Peyer's patch (tissue), 4 donors: ENCODE data around the gene RNF126.

Source experiments
- POLR2A ChIP-seq, 2 donors: fragments of 450-650 bp; IDR thresholded peaks; one replicate each; pipeline ENCODE4 v1.5.1; 2017; ENCODE audit warnings: antibody characterized with exemption in 2 of 2, mild to moderate bottlenecking in 2 of 2, moderate library complexity in 2 of 2
- TF ChIP-seq, protein P1 (sequence below), 6 experiments: fragments of 450-650 bp in 4 of 6; fragments of 200-600 bp in 2 of 6; sonication (generic) in 1 of 6; IDR thresholded peaks; one replicate each; pipeline ENCODE4 v1.5.1; 2017 to 2019; ENCODE audit warnings: antibody characterized with exemption in 6 of 6, mild to moderate bottlenecking in 3 of 6, moderate library complexity in 1 of 6

DNA sequence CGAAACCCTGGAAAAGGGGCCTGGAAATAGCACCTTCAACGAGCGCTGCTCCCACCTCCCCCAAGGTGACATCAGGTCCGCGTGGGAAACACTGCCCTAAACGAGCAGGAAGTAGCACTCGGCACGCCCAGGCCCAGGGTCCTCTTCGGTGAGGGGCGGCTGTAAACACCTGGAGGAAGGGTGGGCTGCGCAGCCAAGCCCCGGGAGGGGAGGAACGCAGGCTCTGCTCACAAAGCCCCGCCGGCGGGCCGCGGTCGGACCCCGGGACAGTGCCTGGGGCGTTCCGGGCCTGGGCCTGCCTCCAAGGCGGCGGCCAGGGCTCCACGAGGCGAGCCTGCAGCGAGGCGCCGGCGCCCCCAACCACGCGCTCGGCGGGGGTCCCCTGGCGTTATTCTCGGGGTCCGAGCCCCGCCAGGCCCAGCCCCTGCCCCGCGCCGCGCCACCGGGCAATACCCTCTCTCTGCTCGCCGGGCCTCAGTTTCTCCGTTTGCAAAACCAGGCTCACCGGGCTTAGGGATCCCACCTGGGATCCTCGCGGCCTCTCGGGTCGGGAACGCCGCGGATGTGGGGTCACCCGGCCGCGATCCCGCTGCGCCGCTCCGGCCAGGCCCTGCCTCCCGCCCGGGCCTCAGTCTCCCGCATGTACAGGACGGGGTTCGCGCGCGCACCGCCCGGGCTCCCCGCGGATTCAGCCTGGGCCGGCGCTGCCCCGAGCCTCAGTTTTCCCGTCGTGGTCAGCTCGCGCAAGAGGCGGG, 630 bp downstream of the RNF126 start:
- TF ChIP-seq, protein P1, sequence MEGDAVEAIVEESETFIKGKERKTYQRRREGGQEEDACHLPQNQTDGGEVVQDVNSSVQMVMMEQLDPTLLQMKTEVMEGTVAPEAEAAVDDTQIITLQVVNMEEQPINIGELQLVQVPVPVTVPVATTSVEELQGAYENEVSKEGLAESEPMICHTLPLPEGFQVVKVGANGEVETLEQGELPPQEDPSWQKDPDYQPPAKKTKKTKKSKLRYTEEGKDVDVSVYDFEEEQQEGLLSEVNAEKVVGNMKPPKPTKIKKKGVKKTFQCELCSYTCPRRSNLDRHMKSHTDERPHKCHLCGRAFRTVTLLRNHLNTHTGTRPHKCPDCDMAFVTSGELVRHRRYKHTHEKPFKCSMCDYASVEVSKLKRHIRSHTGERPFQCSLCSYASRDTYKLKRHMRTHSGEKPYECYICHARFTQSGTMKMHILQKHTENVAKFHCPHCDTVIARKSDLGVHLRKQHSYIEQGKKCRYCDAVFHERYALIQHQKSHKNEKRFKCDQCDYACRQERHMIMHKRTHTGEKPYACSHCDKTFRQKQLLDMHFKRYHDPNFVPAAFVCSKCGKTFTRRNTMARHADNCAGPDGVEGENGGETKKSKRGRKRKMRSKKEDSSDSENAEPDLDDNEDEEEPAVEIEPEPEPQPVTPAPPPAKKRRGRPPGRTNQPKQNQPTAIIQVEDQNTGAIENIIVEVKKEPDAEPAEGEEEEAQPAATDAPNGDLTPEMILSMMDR (IDR thresholded peaks at IDR 0.05) = no peak
- peak in 1 of 2 donors; percentile 34 for TF ChIP-seq POLR2A (IDR thresholded peaks at IDR 0.05)
